Stimulated activated CD4-positive, alpha-beta T cell treated with anti-CD3 and anti-CD28 coated beads, Interleukin-15, amount 100 ng/mL, for 24 hours (primary cell): ENCODE measurements around the gene NOX5.

Source experiments
- DNase-seq: peaks from one replicate; pipeline ENCODE4 v3.0.0-alpha.2; 2020

NOX5 gene

GRCh38 chr15:68991723-68992122, 22.8 kb upstream of the NOX5 start:
- DNase-seq: no peak

DNA sequence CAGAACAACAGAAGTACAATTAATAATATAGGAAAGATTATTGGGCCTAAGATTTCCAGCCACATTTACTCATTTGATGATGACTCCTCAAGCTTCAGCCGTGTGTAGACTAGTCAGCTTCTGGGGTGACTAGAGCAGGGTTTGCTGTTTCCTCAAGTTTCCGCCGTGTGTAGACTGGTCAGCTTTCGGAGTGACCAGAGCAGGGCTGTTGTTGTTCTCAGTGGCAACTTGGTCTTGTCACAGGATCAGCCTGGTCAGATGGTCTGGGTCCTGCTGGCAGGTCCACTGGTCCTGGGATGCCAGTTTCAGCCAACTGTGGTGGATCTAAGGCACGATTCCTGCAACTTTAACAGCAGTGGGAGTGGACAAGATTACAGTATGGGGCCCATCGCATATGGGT, 21.8 kb upstream of the NOX5 start:
- no peak for DNase-seq

- DNase-seq: no peak
Measured at GRCh38 chr15:68993276-68993675, 21.2 kb upstream of the NOX5 start.

DNA sequence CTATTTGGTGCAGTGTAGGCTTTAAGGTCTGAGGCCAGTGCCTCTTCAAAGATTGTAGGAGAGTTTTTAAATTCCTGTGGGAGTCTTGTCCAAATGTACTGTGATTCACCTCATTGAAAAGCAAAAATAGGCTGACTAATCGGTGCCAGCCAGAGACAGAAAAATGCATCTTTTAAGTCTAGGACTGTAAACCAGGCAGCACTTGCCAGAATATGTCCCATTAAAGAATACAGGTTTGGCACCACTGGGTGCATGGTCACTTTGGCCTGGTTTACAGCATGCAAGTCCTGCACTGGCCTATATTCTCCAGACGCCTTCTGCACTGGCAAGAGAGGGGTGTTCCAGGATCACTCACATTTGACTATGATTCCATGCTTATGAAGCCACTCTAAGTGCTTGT, 20.3 kb upstream of the NOX5 start:
- DNase-seq: no peak

- no peak for DNase-seq
Measured at GRCh38 chr15:68994981-68995761, 19.3 kb upstream of the NOX5 start.

GRCh38 chr15:68997050-68997449, 17.4 kb upstream of the NOX5 start:
- no peak for DNase-seq

DNA sequence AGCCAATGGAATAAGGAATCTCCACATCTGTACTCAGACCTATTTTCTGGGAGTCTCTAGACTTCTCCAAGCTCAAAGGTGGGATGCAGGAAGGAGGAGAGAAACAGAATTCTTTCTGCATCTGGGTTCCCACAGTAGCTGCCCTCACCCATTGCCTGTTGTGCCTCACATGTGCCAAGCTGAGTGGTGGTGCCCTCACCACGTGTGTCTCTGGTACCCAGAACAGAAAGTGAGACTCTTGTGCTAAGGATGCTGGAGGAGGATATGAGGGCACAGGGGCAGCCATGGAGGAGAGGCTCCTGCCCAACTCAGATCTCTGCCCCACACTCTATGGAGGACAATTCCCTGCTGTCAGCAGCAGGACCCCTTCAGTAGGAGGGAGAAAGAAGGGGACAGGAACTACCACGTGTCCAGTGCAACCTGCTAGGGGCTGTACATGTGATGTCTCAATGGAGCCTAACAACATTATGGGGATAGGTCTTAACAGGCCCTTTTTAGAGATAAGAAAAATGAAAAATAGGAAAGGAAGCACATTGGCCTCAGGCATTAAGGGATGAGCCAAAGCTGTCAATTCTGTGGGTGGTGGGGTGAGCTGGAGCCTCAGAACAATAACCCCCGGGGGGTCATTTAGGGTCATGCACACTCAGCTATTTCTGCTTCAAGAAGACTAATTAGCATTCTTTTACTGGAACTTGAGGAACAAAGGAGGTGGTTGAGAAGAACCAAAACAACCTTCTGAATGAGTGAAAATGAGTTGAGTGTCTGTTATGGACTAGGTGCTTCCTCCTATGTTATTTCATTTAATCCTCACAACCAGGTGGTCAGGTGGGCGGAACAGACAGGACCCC, 16.3 kb upstream of the NOX5 start:
- DNase-seq: no peak

DNA sequence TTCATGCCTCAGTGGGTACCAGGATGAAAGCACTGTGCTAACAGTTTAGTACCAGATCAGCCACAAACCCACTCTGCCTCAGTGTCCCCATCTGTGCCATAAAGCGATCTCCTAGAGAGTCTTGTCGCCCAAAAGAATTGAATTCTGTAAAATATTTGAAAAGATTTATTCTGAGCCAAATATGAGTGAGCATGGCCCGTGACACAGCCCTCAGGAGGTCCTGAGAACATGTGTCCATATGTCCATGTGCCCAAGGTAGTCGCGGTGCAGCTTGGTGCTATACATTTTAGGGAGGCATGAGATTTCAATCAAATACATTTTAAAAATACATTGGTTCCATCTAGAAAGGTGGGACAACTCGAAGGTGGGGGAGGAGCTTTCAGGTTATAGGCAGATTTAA, 15.4 kb upstream of the NOX5 start:
- DNase-seq: no peak

- DNase-seq: no peak
Measured at GRCh38 chr15:69000091-69000490, 14.4 kb upstream of the NOX5 start.

GRCh38 chr15:69000725-69001503, 13.6 kb upstream of the NOX5 start:
- no peak for DNase-seq

- no peak for DNase-seq
Measured at GRCh38 chr15:69002783-69003182, 11.7 kb upstream of the NOX5 start.

GRCh38 chr15:69004011-69004410, 10.5 kb upstream of the NOX5 start:
- no peak for DNase-seq

GRCh38 chr15:69008056-69008455, 6.4 kb upstream of the NOX5 start:
- no peak for DNase-seq

GRCh38 chr15:69009341-69009740, 5.2 kb upstream of the NOX5 start:
- no peak for DNase-seq

DNA sequence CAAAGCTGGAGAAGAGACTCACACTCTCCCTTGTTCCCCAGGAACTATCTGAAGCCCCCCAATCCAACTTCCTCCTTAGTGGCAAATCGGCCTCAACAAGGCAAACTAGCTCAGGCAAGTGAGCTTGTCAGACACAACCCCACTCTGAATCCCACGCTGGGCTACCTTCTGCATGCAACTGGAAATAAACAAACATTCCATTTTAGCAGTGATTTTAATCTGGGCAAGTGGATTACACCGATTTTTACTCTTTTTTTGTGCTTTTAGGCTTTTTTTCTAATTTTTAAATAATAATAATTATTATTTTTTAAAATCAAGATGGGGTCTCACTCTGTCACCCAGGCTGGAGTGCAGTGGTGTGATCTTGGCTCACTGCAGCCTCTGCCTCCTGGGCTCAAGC, 2.9 kb upstream of the NOX5 start:
- no peak for DNase-seq

DNA sequence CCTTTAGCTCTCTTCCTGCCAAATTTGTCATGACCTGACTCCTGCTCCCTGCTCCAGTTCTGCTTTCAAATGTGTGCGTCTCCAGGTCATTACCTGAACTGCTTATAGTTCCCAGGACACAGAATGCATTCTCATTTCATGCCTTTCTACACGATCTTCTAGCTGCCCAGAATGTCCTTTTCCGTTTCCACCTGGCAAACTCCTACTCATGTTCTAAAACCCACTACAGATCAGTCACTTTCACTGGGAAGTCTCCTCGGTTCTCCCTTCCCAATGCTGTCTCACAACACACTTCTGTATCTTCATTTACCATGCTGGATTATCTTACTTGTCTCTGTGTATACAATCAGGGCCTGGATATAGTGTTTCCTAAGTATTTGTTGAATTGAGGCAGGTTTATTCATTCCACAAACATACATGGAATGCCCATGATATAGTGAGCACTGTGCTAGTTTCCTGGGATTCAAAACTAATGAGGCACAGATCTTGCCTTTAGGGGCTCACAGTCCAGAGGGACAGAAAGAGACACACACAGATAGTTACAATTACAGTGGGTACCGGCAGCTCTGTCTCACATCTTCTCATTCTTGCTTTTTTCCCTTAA, 1.6 kb upstream of the NOX5 start:
- no peak for DNase-seq

DNA sequence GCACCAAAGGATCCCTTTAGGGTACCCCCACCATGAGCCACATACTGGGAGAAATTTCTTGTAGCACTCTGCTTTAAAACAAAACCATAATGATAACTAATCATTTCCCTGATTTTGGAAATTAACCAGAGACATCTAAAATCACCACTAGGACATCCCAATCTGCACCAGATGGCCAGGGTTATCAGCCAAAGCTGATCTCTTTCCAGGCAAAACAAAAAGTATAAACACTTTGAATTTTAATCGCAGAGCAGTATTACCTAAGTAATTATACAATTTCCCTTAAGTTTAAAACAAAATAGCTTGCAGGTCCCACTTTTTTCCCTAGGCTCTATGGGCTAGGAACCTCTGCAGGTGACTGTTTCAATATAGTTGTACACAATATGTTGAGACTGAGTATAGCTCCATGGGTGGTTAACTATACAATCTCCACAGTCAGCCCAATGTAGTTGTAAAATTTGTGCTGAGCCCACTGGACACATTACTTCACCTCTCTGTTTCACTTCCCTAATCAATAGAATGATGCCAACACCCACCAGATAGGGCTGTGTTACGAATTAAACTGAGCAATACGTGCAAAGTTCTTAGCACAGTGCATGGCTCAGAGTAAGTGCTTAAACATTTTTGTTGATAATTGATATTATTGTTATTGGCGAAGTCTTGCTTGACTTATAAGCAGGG, 629 bp upstream of the NOX5 start:
- DNase-seq: no peak

DNA sequence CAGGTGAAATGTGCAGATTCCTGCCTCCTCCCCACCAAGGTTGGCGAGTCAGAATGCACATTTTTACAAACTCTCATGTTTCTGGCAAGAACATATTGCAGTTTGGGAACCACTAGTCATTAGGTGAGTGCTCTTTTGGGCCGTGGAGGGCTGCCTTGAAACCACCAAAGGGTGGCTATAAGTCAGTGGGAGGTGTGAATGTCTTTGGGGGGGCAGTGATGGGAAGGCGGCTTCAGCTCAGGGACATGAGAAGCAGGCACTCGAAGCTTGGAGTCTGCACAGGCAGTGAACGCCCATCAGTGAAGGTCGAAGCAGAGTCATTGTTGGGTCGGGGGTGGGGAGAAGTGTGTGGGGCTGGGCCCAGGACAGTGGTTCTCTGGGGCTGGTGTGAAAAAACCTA, 1.1 kb downstream of the NOX5 start:
- no peak for DNase-seq

GRCh38 chr15:69016021-69016595, 1.6 kb downstream of the NOX5 start:
- no peak for DNase-seq

- no peak for DNase-seq
Measured at GRCh38 chr15:69017978-69018377, 3.5 kb downstream of the NOX5 start.

GRCh38 chr15:69018951-69019350, 4.5 kb downstream of the NOX5 start:
- no peak for DNase-seq

- no peak for DNase-seq
Measured at GRCh38 chr15:69021895-69022294, 7.4 kb downstream of the NOX5 start.
